IMR-90 (cell line): ENCODE data around the gene STARD10. TPM values are rescaled to one million over a fixed set of nuclear protein-coding genes. Genes with fewer than 3 reads are reported as not detected.

Experiments
- ATAC-seq: fragments of 200-7000 bp; cut with Tn5 transposase; 2 replicates; pipeline ENCODE4 v1.9.1; 2020; ENCODE audit warnings: low read depth, mild to moderate bottlenecking, moderate library complexity
- BruUV-seq: library from RNA; stranded (reverse); fragments of 400-500 nt; replicated peaks from 2 replicates; lab custom pipeline; 2021; lab: Mats Ljungman, UMichigan
- CTCF ChIA-PET: fragments of 300-600 bp; formaldehyde crosslinking; extraction: SDS; loops from one replicate; lab custom pipeline; 2021; ENCODE audit warnings: antibody characterized with exemption; lab: Yijun Ruan, JAX
- POLR2A ChIA-PET: fragments of 300-600 bp; sonication (Branson Sonifier 250); formaldehyde crosslinking; loops from one replicate; lab custom pipeline; 2022; ENCODE audit warnings: antibody characterized with exemption; ENCODE audit not compliant: unreplicated experiment; lab: Charles Lee
- DNase-seq: peaks from one replicate; pipeline ENCODE4 v3.0.0; 2013
- H2AFZ ChIP-seq: replicated peaks from 2 replicates; pipeline ENCODE3; 2013; ENCODE audit warnings: low read length, mild to moderate bottlenecking; ENCODE audit not compliant: poor library complexity
- H2AK5ac ChIP-seq: 2 replicates; pipeline ENCODE4 v1.6.1; 2013; ENCODE audit warnings: low read depth, low read length, inconsistent platforms
- H2AK9ac ChIP-seq: replicated peaks from 2 replicates; pipeline ENCODE3; 2013; ENCODE audit warnings: mild to moderate bottlenecking, low read depth, low read length, moderate library complexity; ENCODE audit not compliant: poor library complexity
- H2BK120ac ChIP-seq: 2 replicates; pipeline ENCODE4 v1.6.1; 2013; ENCODE audit warnings: low read depth, low read length, inconsistent platforms
- H2BK15ac ChIP-seq: 3 replicates; pipeline ENCODE4 v1.6.1; 2013; ENCODE audit warnings: low read depth, low read length, inconsistent platforms
- H2BK20ac ChIP-seq: 2 replicates; pipeline ENCODE4 v1.6.1; 2013; ENCODE audit warnings: low read depth, mild to moderate bottlenecking, inconsistent platforms, low read length, moderate library complexity
- H2BK5ac ChIP-seq: 2 replicates; pipeline ENCODE4 v1.6.1; 2013; ENCODE audit warnings: mild to moderate bottlenecking, low read depth, low read length, inconsistent platforms; ENCODE audit not compliant: poor library complexity, severe bottlenecking
- H3K14ac ChIP-seq: replicated peaks from 2 replicates; pipeline ENCODE4 v1.6.1; 2013; ENCODE audit warnings: low read depth, low read length, inconsistent platforms
- H3K18ac ChIP-seq: 2 replicates; pipeline ENCODE4 v1.6.1; 2013; ENCODE audit warnings: low read depth, low read length, control low read depth
- H3K23ac ChIP-seq: 2 replicates; pipeline ENCODE4 v1.6.1; 2013; ENCODE audit warnings: low read depth, low read length, inconsistent platforms
- H3K27ac ChIP-seq: 2 replicates; pipeline ENCODE4 v1.5.1; 2013; ENCODE audit warnings: mild to moderate bottlenecking, control low read depth, low read length; ENCODE audit not compliant: insufficient read depth
- H3K27me3 ChIP-seq: 2 replicates; pipeline ENCODE4 v1.6.1; 2013; ENCODE audit warnings: low read length; ENCODE audit not compliant: control insufficient read depth, insufficient read depth
- H3K36me3 ChIP-seq: 2 replicates; pipeline ENCODE4 v1.6.1; 2013; ENCODE audit warnings: low read length, mixed read lengths; ENCODE audit not compliant: control insufficient read depth, insufficient read depth
- H3K4ac ChIP-seq: 2 replicates; pipeline ENCODE4 v1.6.1; 2013; ENCODE audit warnings: low read depth, low read length, inconsistent platforms
- H3K4me1 ChIP-seq: 2 replicates; pipeline ENCODE4 v1.6.1; 2013; ENCODE audit warnings: low read length, mixed read lengths; ENCODE audit not compliant: control insufficient read depth, insufficient read depth
- H3K4me2 ChIP-seq: 2 replicates; pipeline ENCODE4 v1.6.1; 2013; ENCODE audit warnings: low read depth, mild to moderate bottlenecking, control low read depth, low read length, moderate library complexity
- H3K4me3 ChIP-seq: 2 replicates; pipeline ENCODE4 v1.5.1; 2013; ENCODE audit warnings: low read depth, mild to moderate bottlenecking, control low read depth, low read length, moderate library complexity; ENCODE audit not compliant: insufficient read depth
- H3K56ac ChIP-seq: 2 replicates; pipeline ENCODE4 v1.6.1; 2013; ENCODE audit warnings: low read length, inconsistent platforms; ENCODE audit not compliant: insufficient read depth; ENCODE audit errors: extremely low read depth
- H3K79me1 ChIP-seq, 2 experiments: 2 replicates each; pipeline ENCODE4 v1.6.1; 2013; ENCODE audit warnings: low read length in 2 of 2, inconsistent platforms in 1 of 2, low read depth in 1 of 2
- H3K9ac ChIP-seq: 2 replicates; pipeline ENCODE4 v1.6.1; 2013; ENCODE audit warnings: low read depth, low read length, control low read depth
- H3K9me1 ChIP-seq: 2 replicates; pipeline ENCODE4 v1.6.1; 2013; ENCODE audit warnings: low read length, inconsistent platforms; ENCODE audit not compliant: insufficient read depth
- H3K9me3 ChIP-seq: 2 replicates; pipeline ENCODE4 v1.6.1; 2013; ENCODE audit warnings: low read length; ENCODE audit not compliant: control insufficient read depth, insufficient read depth
- H4K20me1 ChIP-seq: 2 replicates; pipeline ENCODE4 v1.6.1; 2013; ENCODE audit warnings: low read length, inconsistent platforms; ENCODE audit not compliant: insufficient read depth
- H4K5ac ChIP-seq: 2 replicates; pipeline ENCODE4 v1.6.1; 2013; ENCODE audit warnings: mild to moderate bottlenecking, low read depth, low read length, control low read depth
- H4K8ac ChIP-seq, 2 experiments: 2 replicates each; pipeline ENCODE4 v1.6.1; 2013; ENCODE audit warnings: low read depth in 2 of 2, low read length in 2 of 2, control low read depth in 1 of 2, inconsistent platforms in 1 of 2
- H4K91ac ChIP-seq: 2 replicates; pipeline ENCODE4 v1.6.1; 2013; ENCODE audit warnings: low read depth, low read length, inconsistent platforms; ENCODE audit not compliant: insufficient read depth
- BHLHE40 ChIP-seq: fragments of 150-350 bp; IDR thresholded peaks from 2 replicates; pipeline ENCODE4 v1.6.1; 2016; ENCODE audit warnings: mild to moderate bottlenecking, low read depth, low read length
- CHD1 ChIP-seq: IDR thresholded peaks from 2 replicates; pipeline ENCODE4 v1.6.1; 2012; ENCODE audit warnings: low read depth, low read length, improper control_type of control experiment
- CTCF ChIP-seq: conservative IDR thresholded peaks from 2 replicates; pipeline ENCODE4 v1.5.1; 2012; ENCODE audit warnings: mild to moderate bottlenecking, low read depth, low read length, improper control_type of control experiment
- MAFK ChIP-seq: IDR thresholded peaks from 2 replicates; pipeline ENCODE4 v1.6.1; 2012; ENCODE audit warnings: low read depth, low read length, improper control_type of control experiment
- NFE2L2 ChIP-seq: fragments of 150-350 bp; IDR thresholded peaks from 2 replicates; pipeline ENCODE4 v1.6.1; 2016; ENCODE audit warnings: low read depth, mild to moderate bottlenecking, low read length
- RAD21 ChIP-seq: IDR thresholded peaks from 2 replicates; pipeline ENCODE4 v1.6.1; 2012; ENCODE audit warnings: low read length, improper control_type of control experiment
- RFX5 ChIP-seq: IDR thresholded peaks from 2 replicates; pipeline ENCODE4 v1.8.0; 2012; ENCODE audit warnings: low read depth, mild to moderate bottlenecking, low read length, moderate library complexity
- USF2 ChIP-seq: fragments of 150-350 bp; IDR thresholded peaks from 2 replicates; pipeline ENCODE4 v1.6.1; 2017; ENCODE audit warnings: mild to moderate bottlenecking, antibody characterized with exemption, low read length, low read depth
- WGBS, 2 experiments: methylation state at CpG; one replicate each; pipeline versions ENCODE4 v1.1.5 to v1.1.7; 2013; ENCODE audit warnings: missing lambda C conversion rate in 2 of 2; ENCODE audit not compliant: insufficient read length in 1 of 2; ENCODE audit errors: extremely low coverage in 2 of 2; 5-methylcytosine and 5-hydroxymethylcytosine counted together
- dilution Hi-C: fragments of 300-500 bp; cut with HindIII; formaldehyde crosslinking; loops from one replicate; pipeline ENCODE4 v1.14.3; 2018; ENCODE audit warnings: low sequenced_read_pairs; ENCODE audit not compliant: unreplicated experiment
- in situ Hi-C: fragments of 300-500 bp; cut with MboI; formaldehyde crosslinking; loops from 3 replicates; pipeline ENCODE4 v1.14.3; 2019; ENCODE audit warnings: low sequenced_read_pairs, inconsistent platforms, mixed read lengths
- intact Hi-C: fragments of 100-400 bp; cut with micrococcal nuclease; formaldehyde crosslinking; loops from 2 replicates; pipeline ENCODE4 v1.10.0; 2022
- polyA plus RNA-seq, 3 experiments: library from polyadenylated mRNA; depleted of rRNA; stranded (reverse); fragments of >200 nt; gene quantifications; 2 replicates each; pipeline ENCODE4 v1.2.3, GENCODE V29; 2012; ENCODE audit warnings: low replicate concordance in 1 of 3
- total RNA-seq: library from RNA; depleted of rRNA; stranded (reverse); fragments of >200 nt; gene quantifications from 2 replicates; pipeline ENCODE4 v1.2.3, GENCODE V29; 2012

STARD10 gene
- total and polyA plus RNA-seq, 2 of the 4 experiments (the other 2 are of a cell fraction) = 23.8 to 37.4 TPM

- Histone ChIP-seq H3K56ac (no peak overlapping the region), H3K79me1 (peaks cover 12 to 54% of the 10 kb centered on the region in 2 experiments), H3K4me1 (peaks cover 4% of the 10 kb centered on the region; the same call in 1 of the 2 replicates), H3K27me3 (no peaks in the 10 kb centered on the region), H4K5ac (no peak overlapping the region), H3K4me3 (no peak overlapping the region), H2AFZ (no peak overlapping the region), H3K23ac (no peak overlapping the region), H2BK15ac (no peak overlapping the region), H3K18ac (no peak overlapping the region), H4K91ac (no peak overlapping the region), H3K14ac (no peak overlapping the region), H3K9ac (no peak overlapping the region), H2AK9ac (peak overlapping the region; percentile 61), H3K4me2 (no peak overlapping the region), H2BK5ac (no peak overlapping the region), H3K9me3 (no peaks in the 10 kb centered on the region), H3K36me3 (peaks cover 65% of the 10 kb centered on the region), H4K20me1 (peaks cover 51% of the 10 kb centered on the region), H2BK20ac (no peak overlapping the region), H2AK5ac (no peak overlapping the region), H4K8ac (no peak overlapping the region), H3K4ac (no peak overlapping the region), H2BK120ac (no peak overlapping the region), H3K27ac (no peak overlapping the region), H3K9me1 (peaks cover 3% of the 10 kb centered on the region; the same call in 1 of the 2 replicates)
- BruUV-seq = no TSS peak
- 100% methylated on average over 11 of the region's 20 CpGs; no CpG with 5 or more reads in 1 of the 2 experiments for WGBS, 2 experiments
- ATAC-seq (no peak), DNase-seq (no peak)
- dilution Hi-C loops = no loop called here
- ChIA-PET POLR2A (no interaction called here), CTCF (interaction anchor here (0.6 kb wide), 2 partner anchors 10 to 628 kb away, joined by 5 to 7 read pairs; no protein-coding TSS in a partner anchor)
- in situ Hi-C loops = no loop called here
- intact Hi-C loops = no loop called here
- TF ChIP-seq RAD21 (no peak), MAFK (no peak), USF2 (no peak), NFE2L2 (no peak), CHD1 (no peak), CTCF (no peak), BHLHE40 (no peak), RFX5 (no peak)
Measured at GRCh38 chr11:72709478-72710238, 84.2 kb downstream of the STARD10 start.
